GM12873 (cell line): ENCODE measurements around the gene FGFBP1.

Experiments used
- TF ChIP-seq, protein P1 (sequence below): IDR thresholded peaks from 2 replicates; pipeline ENCODE4 v1.5.1; 2012; ENCODE audit warnings: low read depth, mild to moderate bottlenecking, moderate library complexity, low read length, control low read depth; ENCODE audit not compliant: insufficient read depth; ENCODE audit errors: missing control alignments

The FGFBP1 gene

DNA sequence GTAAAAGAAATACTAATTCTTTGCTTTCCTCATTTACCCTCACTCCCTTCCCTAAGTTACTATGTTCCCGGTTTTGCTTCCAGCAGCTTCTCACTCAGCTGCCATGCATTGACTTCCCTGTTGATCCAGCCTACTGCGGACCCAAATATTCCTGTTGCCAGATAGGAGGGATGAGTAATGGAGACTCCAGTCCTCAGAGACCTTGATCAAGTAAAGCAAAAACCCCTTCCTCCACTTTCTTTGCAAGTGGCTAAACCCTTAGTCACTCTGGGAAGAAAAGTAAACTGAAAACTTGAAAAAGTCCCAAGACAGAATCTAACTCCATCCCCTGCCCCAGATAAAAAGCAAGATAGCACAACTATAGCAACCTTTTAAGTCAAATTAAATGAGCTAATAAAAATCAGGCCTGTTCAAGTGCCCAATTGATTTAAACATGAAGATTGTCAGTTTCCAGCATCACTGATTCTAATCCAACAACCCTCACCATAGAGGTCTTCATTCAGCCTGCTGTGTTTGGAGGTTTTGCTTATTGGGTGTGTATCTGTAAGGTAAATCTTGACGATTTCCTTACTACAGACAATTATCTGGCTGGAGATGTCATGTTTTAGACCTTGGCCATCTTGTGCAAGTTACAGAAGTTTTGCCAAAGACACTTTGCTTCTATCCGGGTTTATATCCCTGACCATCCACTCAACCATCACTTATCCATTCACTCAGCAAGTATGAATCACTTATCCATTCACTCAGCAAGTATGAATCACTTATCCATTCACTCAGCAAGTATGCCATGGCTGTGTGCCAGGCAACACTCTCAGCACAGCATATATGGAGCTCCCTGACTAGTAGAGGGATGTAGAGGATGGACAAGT is 17.6 kb downstream of the FGFBP1 start:
- TF ChIP-seq, protein P1, sequence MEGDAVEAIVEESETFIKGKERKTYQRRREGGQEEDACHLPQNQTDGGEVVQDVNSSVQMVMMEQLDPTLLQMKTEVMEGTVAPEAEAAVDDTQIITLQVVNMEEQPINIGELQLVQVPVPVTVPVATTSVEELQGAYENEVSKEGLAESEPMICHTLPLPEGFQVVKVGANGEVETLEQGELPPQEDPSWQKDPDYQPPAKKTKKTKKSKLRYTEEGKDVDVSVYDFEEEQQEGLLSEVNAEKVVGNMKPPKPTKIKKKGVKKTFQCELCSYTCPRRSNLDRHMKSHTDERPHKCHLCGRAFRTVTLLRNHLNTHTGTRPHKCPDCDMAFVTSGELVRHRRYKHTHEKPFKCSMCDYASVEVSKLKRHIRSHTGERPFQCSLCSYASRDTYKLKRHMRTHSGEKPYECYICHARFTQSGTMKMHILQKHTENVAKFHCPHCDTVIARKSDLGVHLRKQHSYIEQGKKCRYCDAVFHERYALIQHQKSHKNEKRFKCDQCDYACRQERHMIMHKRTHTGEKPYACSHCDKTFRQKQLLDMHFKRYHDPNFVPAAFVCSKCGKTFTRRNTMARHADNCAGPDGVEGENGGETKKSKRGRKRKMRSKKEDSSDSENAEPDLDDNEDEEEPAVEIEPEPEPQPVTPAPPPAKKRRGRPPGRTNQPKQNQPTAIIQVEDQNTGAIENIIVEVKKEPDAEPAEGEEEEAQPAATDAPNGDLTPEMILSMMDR: no peak

DNA sequence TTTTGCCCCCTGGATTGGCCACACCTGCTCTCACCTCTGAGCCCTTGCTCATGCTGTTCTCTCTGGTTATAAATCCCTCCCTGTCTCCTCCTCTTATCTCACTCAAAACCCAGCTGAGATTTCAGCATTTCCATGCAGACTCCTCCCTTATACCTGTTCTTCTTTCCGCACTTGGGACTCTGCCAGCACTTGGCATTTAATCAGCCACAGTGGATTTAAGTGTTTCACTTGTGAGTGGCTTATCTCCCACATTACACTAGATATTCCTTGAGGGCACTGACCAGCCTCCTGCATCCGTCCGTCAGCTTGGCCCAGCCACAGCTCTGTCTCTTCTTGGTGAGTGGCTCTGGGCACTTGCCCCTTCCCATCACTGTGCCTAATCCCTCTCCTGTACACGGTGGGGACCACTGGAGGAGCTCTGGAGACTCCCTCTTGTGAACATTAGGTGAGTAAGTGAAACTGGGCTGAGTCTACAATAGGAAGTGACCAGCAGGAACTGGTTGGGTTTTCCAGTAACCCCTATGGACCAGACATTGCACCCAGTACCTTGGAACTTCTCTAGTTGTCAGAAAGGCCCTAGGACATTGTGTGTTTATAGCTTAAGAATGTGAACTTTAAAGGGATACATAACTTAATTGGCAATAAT is 19.9 kb downstream of the FGFBP1 start:
- TF ChIP-seq, protein P1: no peak

GRCh38 chr4:15917297-15917696 is 21.2 kb downstream of the FGFBP1 start:
- TF ChIP-seq, protein P1: no peak

- TF ChIP-seq, protein P1: no peak
Measured at GRCh38 chr4:15914736-15915135, 23.8 kb downstream of the FGFBP1 start.

GRCh38 chr4:15914291-15914690 is 24.2 kb downstream of the FGFBP1 start:
- TF ChIP-seq, protein P1: no peak

GRCh38 chr4:15913631-15913970 is 24.9 kb downstream of the FGFBP1 start:
- TF ChIP-seq, protein P1: no peak

GRCh38 chr4:15912961-15913630 is 25.4 kb downstream of the FGFBP1 start:
- TF ChIP-seq, protein P1: no peak
